GM19023 (cell line): ENCODE data around the gene PRPF39.
"Not testable (repeated sequence)": the region's sequence is repeated elsewhere in the genome, so short reads cannot be mapped to it uniquely, and the experiment has no call there.

ENCODE experiments used
- ATAC-seq: cut with Tn5 transposase; IDR thresholded peaks from one replicate; pipeline ENCODE4 v1.9.1; 2021; ENCODE audit warnings: mild to moderate bottlenecking, moderate library complexity; ENCODE audit not compliant: unreplicated experiment

Gene PRPF39

GRCh38 chr14:45080416-45080968 is 3.4 kb upstream of the PRPF39 start:
- ATAC-seq = not testable (repeated sequence)

- ATAC-seq = not testable (repeated sequence)
These were observed 2.8 kb upstream of the PRPF39 start for GRCh38 chr14:45081096-45081495.

GRCh38 chr14:45082420-45082819 is 1.5 kb upstream of the PRPF39 start:
- ATAC-seq = no peak

- no peak for ATAC-seq
These were observed 320 bp upstream of the PRPF39 start for GRCh38 chr14:45083617-45083975.

GRCh38 chr14:45084946-45085346 is 1.0 kb downstream of the PRPF39 start:
- ATAC-seq = no peak

GRCh38 chr14:45089813-45090212 is 5.9 kb downstream of the PRPF39 start:
- ATAC-seq = peak; percentile 70

GRCh38 chr14:45091710-45092109 is 7.8 kb downstream of the PRPF39 start:
- ATAC-seq = no peak

GRCh38 chr14:45094275-45094674 is 10.4 kb downstream of the PRPF39 start:
- ATAC-seq = no peak

- no peak for ATAC-seq
These were observed 11.2 kb downstream of the PRPF39 start for GRCh38 chr14:45095143-45095542.

- no peak for ATAC-seq
These were observed 12.3 kb downstream of the PRPF39 start for GRCh38 chr14:45096218-45096617.

- no peak for ATAC-seq
These were observed 19.9 kb downstream of the PRPF39 start for GRCh38 chr14:45103806-45104205.

GRCh38 chr14:45104561-45104960 is 20.6 kb downstream of the PRPF39 start:
- no peak for ATAC-seq

- no peak for ATAC-seq
These were observed 29.2 kb downstream of the PRPF39 start for GRCh38 chr14:45112896-45113781.

GRCh38 chr14:45114327-45114726 is 30.4 kb downstream of the PRPF39 start:
- no peak for ATAC-seq

GRCh38 chr14:45118594-45118993 is 34.7 kb downstream of the PRPF39 start:
- ATAC-seq = no peak

GRCh38 chr14:45120096-45120495 is 36.2 kb downstream of the PRPF39 start:
- ATAC-seq = no peak

- ATAC-seq = no peak
These were observed 39.4 kb downstream of the PRPF39 start for GRCh38 chr14:45123271-45123670.

GRCh38 chr14:45125754-45126153 is 41.8 kb downstream of the PRPF39 start:
- ATAC-seq = no peak

GRCh38 chr14:45128963-45129629 is 45.2 kb downstream of the PRPF39 start:
- ATAC-seq = no peak

GRCh38 chr14:45133683-45134050 is 49.8 kb downstream of the PRPF39 start:
- ATAC-seq = no peak

- ATAC-seq = peak; percentile 92
These were observed 50.4 kb downstream of the PRPF39 start, which contains the start of gene FKBP3 for GRCh38 chr14:45134051-45134958. TSS of gene FKBP3 (minus strand) at chr14:45134481. CDS start at chr14:45134456, 25 bp downstream.
